ENCODE data around the gene C1RL. TPM values are rescaled to one million over a fixed set of nuclear protein-coding genes. Genes with fewer than 3 reads are reported as not detected.

C1RL gene
- total RNA-seq, 1 donor from 2014 or later = 23.0 TPM

GRCh38 chr12:7144414-7145120 is 35.6 kb upstream of the C1RL start:
- H3K27me3 Mint-ChIP-seq = no peaks in the 10 kb centered on the region
- peaks cover 60% of the 10 kb centered on the region for H3K36me3 Mint-ChIP-seq (ENCODE audit: low read depth)
- no peak overlapping the region for H3K27ac Mint-ChIP-seq
- H3K4me3 Mint-ChIP-seq = no peak overlapping the region
- H3K4me1 Mint-ChIP-seq = peaks cover 4% of the 10 kb centered on the region
- intact Hi-C loops (cut with micrococcal nuclease) = loop anchor here (5.0 kb wide), 1 partner anchor 493 kb away; no protein-coding TSS in a partner anchor
- no peaks in the 10 kb centered on the region for H3K9me3 Mint-ChIP-seq
- DNase-seq = no peak

GRCh38 chr12:7143564-7143963 is 34.5 kb upstream of the C1RL start:
- H3K27ac Mint-ChIP-seq = no peak overlapping the region
- no peaks in the 10 kb centered on the region for H3K9me3 Mint-ChIP-seq
- DNase-seq = no peak
- peaks cover 59% of the 10 kb centered on the region for H3K36me3 Mint-ChIP-seq (ENCODE audit: low read depth)
- intact Hi-C loops (cut with micrococcal nuclease) = loop anchor here (5.0 kb wide), 1 partner anchor 494 kb away; no protein-coding TSS in a partner anchor
- no peaks in the 10 kb centered on the region for H3K27me3 Mint-ChIP-seq
- no peak overlapping the region for H3K4me3 Mint-ChIP-seq
- peaks cover 7% of the 10 kb centered on the region for H3K4me1 Mint-ChIP-seq

GRCh38 chr12:7142809-7143465 is 33.9 kb upstream of the C1RL start:
- Mint-ChIP-seq H3K4me1 (peaks cover 7% of the 10 kb centered on the region), H3K36me3 (ENCODE audit: low read depth) (peaks cover 57% of the 10 kb centered on the region), H3K27ac (peak overlapping the region; percentile 42), H3K4me3 (no peak overlapping the region), H3K27me3 (no peaks in the 10 kb centered on the region), H3K9me3 (no peaks in the 10 kb centered on the region)
- no peak for DNase-seq
- intact Hi-C loops (cut with micrococcal nuclease) = loop anchor here (1.0 to 5.0 kb wide), 2 partner anchors 45 to 494 kb away; no protein-coding TSS in a partner anchor

GRCh38 chr12:7142056-7142644 is 33.1 kb upstream of the C1RL start:
- Mint-ChIP-seq H3K36me3 (ENCODE audit: low read depth) (peaks cover 60% of the 10 kb centered on the region), H3K4me1 (peaks cover 7% of the 10 kb centered on the region), H3K27ac (no peak overlapping the region), H3K4me3 (no peak overlapping the region), H3K27me3 (no peaks in the 10 kb centered on the region), H3K9me3 (no peaks in the 10 kb centered on the region)
- peak; percentile 86 for DNase-seq
- intact Hi-C loops (cut with micrococcal nuclease) = loop anchor here (1.0 to 5.0 kb wide), 2 partner anchors 46 to 495 kb away; no protein-coding TSS in a partner anchor

GRCh38 chr12:7141351-7142005 is 32.5 kb upstream of the C1RL start:
- Mint-ChIP-seq H3K4me1 (peaks cover 7% of the 10 kb centered on the region), H3K36me3 (ENCODE audit: low read depth) (peaks cover 59% of the 10 kb centered on the region), H3K9me3 (no peaks in the 10 kb centered on the region), H3K27ac (no peak overlapping the region), H3K27me3 (no peaks in the 10 kb centered on the region), H3K4me3 (no peak overlapping the region)
- intact Hi-C loops (cut with micrococcal nuclease) = loop anchor here (1.0 to 5.0 kb wide), 2 partner anchors 47 to 496 kb away; no protein-coding TSS in a partner anchor
- no peak for DNase-seq

GRCh38 chr12:7139200-7139599 is 30.2 kb upstream of the C1RL start:
- no peak overlapping the region for H3K4me3 Mint-ChIP-seq
- H3K27me3 Mint-ChIP-seq = no peaks in the 10 kb centered on the region
- H3K36me3 Mint-ChIP-seq (ENCODE audit: low read depth) = peaks cover 65% of the 10 kb centered on the region
- DNase-seq = no peak
- H3K9me3 Mint-ChIP-seq = no peaks in the 10 kb centered on the region
- peaks cover 7% of the 10 kb centered on the region for H3K4me1 Mint-ChIP-seq
- H3K27ac Mint-ChIP-seq = no peak overlapping the region
- intact Hi-C loops (cut with micrococcal nuclease) = no loop called here

GRCh38 chr12:7137908-7138307 is 28.9 kb upstream of the C1RL start:
- Mint-ChIP-seq H3K9me3 (no peaks in the 10 kb centered on the region), H3K36me3 (ENCODE audit: low read depth) (peaks cover 72% of the 10 kb centered on the region), H3K4me3 (no peak overlapping the region), H3K4me1 (peaks cover 15% of the 10 kb centered on the region), H3K27me3 (no peaks in the 10 kb centered on the region), H3K27ac (no peak overlapping the region)
- no peak for DNase-seq
- intact Hi-C loops (cut with micrococcal nuclease) = no loop called here

GRCh38 chr12:7136676-7137075 is 27.7 kb upstream of the C1RL start:
- H3K9me3 Mint-ChIP-seq = no peaks in the 10 kb centered on the region
- H3K36me3 Mint-ChIP-seq (ENCODE audit: low read depth) = peaks cover 69% of the 10 kb centered on the region
- H3K4me3 Mint-ChIP-seq = no peak overlapping the region
- H3K27ac Mint-ChIP-seq = no peak overlapping the region
- H3K4me1 Mint-ChIP-seq = peaks cover 25% of the 10 kb centered on the region
- intact Hi-C loops (cut with micrococcal nuclease) = no loop called here
- no peaks in the 10 kb centered on the region for H3K27me3 Mint-ChIP-seq
- no peak for DNase-seq

GRCh38 chr12:7136071-7136470 is 27.1 kb upstream of the C1RL start:
- no peak for DNase-seq
- Mint-ChIP-seq H3K4me1 (peaks cover 29% of the 10 kb centered on the region), H3K4me3 (no peak overlapping the region), H3K27ac (no peak overlapping the region), H3K27me3 (no peaks in the 10 kb centered on the region), H3K9me3 (no peaks in the 10 kb centered on the region), H3K36me3 (ENCODE audit: low read depth) (peaks cover 66% of the 10 kb centered on the region)
- intact Hi-C loops (cut with micrococcal nuclease) = no loop called here

GRCh38 chr12:7134396-7135166 is 25.6 kb upstream of the C1RL start:
- H3K9me3 Mint-ChIP-seq = no peaks in the 10 kb centered on the region
- no peaks in the 10 kb centered on the region for H3K27me3 Mint-ChIP-seq
- peaks cover 35% of the 10 kb centered on the region for H3K4me1 Mint-ChIP-seq
- no peak overlapping the region for H3K4me3 Mint-ChIP-seq
- intact Hi-C loops (cut with micrococcal nuclease) = no loop called here
- DNase-seq = no peak
- peaks cover 60% of the 10 kb centered on the region for H3K36me3 Mint-ChIP-seq (ENCODE audit: low read depth)
- no peak overlapping the region for H3K27ac Mint-ChIP-seq

GRCh38 chr12:7131502-7131866 is 22.5 kb upstream of the C1RL start:
- Mint-ChIP-seq H3K4me1 (peaks cover 43% of the 10 kb centered on the region), H3K27me3 (no peaks in the 10 kb centered on the region), H3K9me3 (no peaks in the 10 kb centered on the region), H3K27ac (peak overlapping the region; percentile 89), H3K36me3 (ENCODE audit: low read depth) (peaks cover 45% of the 10 kb centered on the region), H3K4me3 (peak overlapping the region; percentile 98)
- DNase-seq = peak; percentile 83
- intact Hi-C loops (cut with micrococcal nuclease) = loop anchor here (2.0 kb wide), 1 partner anchor 1111 kb away; no protein-coding TSS in a partner anchor

- peak overlapping the region; percentile 98 for H3K4me3 Mint-ChIP-seq
- peak; percentile 86 for DNase-seq
- H3K36me3 Mint-ChIP-seq (ENCODE audit: low read depth) = peaks cover 43% of the 10 kb centered on the region
- intact Hi-C loops (cut with micrococcal nuclease) = loop anchor here (1.0 to 2.0 kb wide), 3 partner anchors 18 to 1112 kb away; partner anchors contain the start of gene LPCAT3
- peaks cover 43% of the 10 kb centered on the region for H3K4me1 Mint-ChIP-seq
- peak overlapping the region; percentile 89 for H3K27ac Mint-ChIP-seq
- H3K9me3 Mint-ChIP-seq = no peaks in the 10 kb centered on the region
- no peaks in the 10 kb centered on the region for H3K27me3 Mint-ChIP-seq
These were observed 21.9 kb upstream of the C1RL start for GRCh38 chr12:7130701-7131501.
